ENCODE results near the gene RBX1.

RBX1 gene

DNA sequence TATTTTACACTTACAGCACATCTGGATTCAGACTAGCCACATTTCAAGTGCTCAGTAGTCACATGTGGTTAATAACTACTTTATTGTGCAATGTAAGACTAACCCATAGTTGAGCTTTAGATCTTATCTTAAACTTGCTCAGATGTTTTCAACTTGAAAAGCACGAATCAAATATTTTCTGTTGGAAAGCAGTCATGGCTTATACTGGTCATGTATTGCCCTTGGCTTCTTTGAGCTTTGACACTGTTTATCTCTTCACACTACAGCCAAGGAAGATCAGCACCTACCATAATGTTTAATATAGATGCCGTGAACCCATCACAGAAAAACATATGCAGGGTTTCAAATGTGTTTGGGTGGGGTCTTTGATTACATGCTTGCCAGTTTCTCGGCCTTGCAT, 4.4 kb downstream of the RBX1 start:
- Histone ChIP-seq H3K36me3 (ENCODE audit: insufficient read depth, low read length) (peaks cover 4% of the 10 kb centered on the region; the same call in 1 of the 2 replicates), H3K4me1 (ENCODE audit: insufficient read depth, low read length) (no peaks in the 10 kb centered on the region; the same call in 1 of the 2 replicates), H3K9ac (ENCODE audit: low read depth, low read length) (no peak overlapping the region)

DNA sequence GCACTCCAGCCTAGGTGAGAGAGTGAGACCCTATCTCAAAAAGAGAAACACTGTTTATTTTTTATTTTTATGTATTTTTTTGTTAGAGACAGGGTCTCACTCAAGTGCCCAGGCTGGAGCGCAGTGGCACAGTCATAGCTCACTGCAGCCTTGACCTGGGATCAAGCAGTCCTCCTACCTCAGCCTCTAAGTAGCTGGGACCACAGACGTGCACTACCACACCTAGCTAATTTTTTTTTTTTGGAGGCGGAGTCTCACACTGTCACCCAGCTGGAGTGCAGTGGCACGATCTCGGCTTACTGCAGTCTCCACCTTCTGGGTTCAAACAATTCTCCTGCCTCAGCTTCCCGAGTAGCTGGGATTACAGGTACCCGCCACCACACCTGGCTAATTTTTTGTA, 6.4 kb downstream of the RBX1 start:
- Histone ChIP-seq H3K36me3 (ENCODE audit: insufficient read depth, low read length) (peaks cover 4% of the 10 kb centered on the region; the same call in 1 of the 2 replicates), H3K9ac (ENCODE audit: low read depth, low read length) (no peak overlapping the region), H3K4me1 (ENCODE audit: insufficient read depth, low read length) (no peaks in the 10 kb centered on the region; the same call in 1 of the 2 replicates), H3K9me3 (ENCODE audit: control insufficient read depth, insufficient read depth, low read length) (no peaks in the 10 kb centered on the region)

More for the DNA sequence above, 4.4 kb downstream of the RBX1 start:
- no peaks in the 10 kb centered on the region for H3K9me3 ChIP-seq (ENCODE audit: control insufficient read depth, insufficient read depth, low read length)

DNA sequence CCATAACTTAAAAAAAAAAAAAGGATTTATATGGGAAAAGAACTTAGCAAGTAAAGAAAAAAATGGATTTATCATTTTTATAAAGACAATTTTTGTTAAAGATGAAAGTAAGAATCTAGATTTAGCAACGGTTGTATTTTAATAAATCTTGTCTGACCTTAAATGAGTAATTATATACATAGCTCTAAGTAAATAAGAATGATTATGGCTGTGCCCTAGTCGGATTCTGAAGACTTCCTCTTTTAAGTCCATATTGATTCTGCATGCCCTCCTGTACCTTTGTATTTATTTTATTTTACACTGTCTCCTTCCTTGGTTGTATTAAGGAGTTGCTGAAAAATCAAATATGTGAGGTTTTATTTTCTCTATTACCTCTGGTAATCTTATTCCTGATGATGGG, 7.1 kb downstream of the RBX1 start:
- H3K36me3 ChIP-seq (ENCODE audit: insufficient read depth, low read length): peaks cover 4% of the 10 kb centered on the region; the same call in 1 of the 2 replicates
- H3K4me1 ChIP-seq (ENCODE audit: insufficient read depth, low read length): no peaks in the 10 kb centered on the region
- no peak overlapping the region for H3K9ac ChIP-seq (ENCODE audit: low read depth, low read length)
- H3K9me3 ChIP-seq (ENCODE audit: control insufficient read depth, insufficient read depth, low read length): no peaks in the 10 kb centered on the region

DNA sequence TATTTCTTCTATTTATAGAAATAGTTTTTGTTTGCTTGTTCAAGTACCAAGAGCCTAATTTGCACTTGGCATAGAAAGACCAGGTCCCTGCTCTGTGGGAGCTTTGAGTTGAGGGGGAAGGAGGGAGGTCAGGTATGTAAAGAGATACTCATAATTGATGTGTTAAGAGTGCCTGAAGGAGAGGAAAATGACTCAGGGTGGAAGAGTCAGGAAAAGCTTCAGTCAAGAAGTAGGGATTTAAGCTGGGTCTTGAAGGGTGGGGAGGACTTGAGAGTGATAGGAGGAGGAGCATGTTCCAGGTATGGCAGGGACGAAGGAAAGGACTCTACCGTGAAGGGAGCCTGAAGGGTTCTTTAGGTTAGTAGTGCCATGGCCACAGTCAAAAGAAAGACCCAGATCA, 9.0 kb downstream of the RBX1 start:
- H3K36me3 ChIP-seq (ENCODE audit: insufficient read depth, low read length): peaks cover 9% of the 10 kb centered on the region; the same call in 1 of the 2 replicates
- H3K9me3 ChIP-seq (ENCODE audit: control insufficient read depth, insufficient read depth, low read length): no peaks in the 10 kb centered on the region
- H3K4me1 ChIP-seq (ENCODE audit: insufficient read depth, low read length): no peaks in the 10 kb centered on the region
- no peak overlapping the region for H3K9ac ChIP-seq (ENCODE audit: low read depth, low read length)

DNA sequence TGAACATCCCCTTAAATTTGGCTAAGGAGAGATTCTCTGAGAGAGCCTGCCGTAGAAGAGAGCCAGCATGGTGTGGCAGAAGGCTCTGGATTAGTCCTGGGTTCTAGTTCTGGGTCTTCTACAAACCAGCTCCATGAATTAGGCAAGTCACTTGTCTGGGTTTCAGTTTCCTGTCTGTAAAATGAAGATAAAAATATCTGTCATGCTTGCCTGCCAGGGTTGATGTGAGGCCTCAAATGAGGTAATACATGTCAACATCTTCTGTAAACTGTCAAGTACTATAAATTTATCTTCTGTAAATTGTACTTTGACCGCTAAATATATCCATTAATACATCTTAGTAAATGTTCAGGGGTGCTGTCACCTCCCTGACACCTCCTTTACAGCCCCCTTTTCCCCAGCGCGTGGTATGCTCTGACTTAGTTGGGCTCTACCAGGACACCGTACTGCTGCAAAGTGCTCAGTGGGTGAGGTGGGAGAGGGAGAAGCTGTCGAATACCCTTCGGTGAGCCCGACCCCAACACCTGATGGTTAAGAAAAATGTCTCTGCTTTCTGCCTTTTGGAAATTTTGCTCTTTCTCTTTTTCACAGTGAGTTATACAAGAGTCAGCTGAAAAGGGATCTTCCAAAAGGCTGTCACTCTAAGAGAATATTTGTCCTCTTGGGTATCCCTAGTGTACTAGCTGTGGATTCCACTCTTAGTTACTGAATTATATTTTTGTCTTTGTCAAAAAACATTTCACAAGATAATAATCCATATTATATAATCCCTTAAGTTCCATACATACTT, 15.0 kb downstream of the RBX1 start:
- peaks cover 11% of the 10 kb centered on the region; the same call in 1 of the 2 replicates for H3K36me3 ChIP-seq (ENCODE audit: insufficient read depth, low read length)

DNA sequence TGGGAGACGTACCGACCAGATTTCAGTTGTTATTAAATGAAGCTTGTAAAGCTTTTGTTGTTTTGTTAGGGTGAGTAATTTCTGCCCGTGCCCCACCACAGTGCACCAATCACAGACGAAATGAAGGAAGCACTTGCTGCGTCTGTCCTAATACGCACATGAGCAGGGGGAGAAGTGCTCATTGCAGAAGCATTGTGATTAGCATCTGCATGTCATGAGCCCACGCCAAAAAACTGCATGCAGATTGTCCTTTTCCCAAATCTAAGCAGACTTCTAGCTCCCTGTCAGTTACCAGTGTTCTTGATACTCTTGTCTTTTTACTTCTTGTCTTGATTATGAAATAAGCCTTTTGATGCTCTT, 15.5 kb downstream of the RBX1 start:
- peaks cover 11% of the 10 kb centered on the region; the same call in 1 of the 2 replicates for H3K36me3 ChIP-seq (ENCODE audit: insufficient read depth, low read length)
- H3K4me1 ChIP-seq (ENCODE audit: insufficient read depth, low read length): no peaks in the 10 kb centered on the region
- H3K9me3 ChIP-seq (ENCODE audit: control insufficient read depth, insufficient read depth, low read length): no peaks in the 10 kb centered on the region
- no peak overlapping the region for H3K9ac ChIP-seq (ENCODE audit: low read depth, low read length)

More for the DNA sequence above, 15.0 kb downstream of the RBX1 start:
- H3K4me1 ChIP-seq (ENCODE audit: insufficient read depth, low read length): no peaks in the 10 kb centered on the region
- H3K9ac ChIP-seq (ENCODE audit: low read depth, low read length): no peak overlapping the region
- no peaks in the 10 kb centered on the region for H3K9me3 ChIP-seq (ENCODE audit: control insufficient read depth, insufficient read depth, low read length)

DNA sequence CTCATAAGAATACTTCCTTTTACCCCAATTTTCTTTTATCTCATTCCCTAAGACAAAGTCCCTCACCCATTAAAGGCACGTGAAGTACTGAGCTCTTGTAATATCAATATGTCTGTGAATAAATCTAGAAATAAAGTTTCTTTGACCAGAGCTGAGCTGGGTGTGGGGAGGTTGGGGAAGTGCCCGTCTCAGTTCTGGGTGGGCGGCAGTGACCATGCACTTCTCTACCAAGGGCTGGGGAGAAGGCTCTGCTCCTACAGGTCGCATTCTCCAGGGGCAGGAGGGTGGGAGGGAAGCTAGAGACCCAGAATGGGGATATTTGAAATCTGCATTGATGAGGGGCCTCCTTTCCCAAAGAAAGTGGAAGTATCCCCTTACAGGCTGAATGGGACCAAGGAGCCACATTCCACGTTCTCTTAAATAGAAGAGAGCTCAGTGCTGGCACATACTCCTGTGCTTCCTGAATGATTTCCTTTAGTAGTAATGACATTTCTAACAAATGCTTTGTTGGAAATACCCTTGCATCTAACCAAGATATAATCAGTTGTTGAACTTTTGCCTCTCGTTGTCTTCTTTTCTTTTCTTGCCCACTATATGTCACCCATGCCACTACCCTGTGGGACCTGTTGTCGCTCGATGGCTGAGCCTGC, 16.1 kb downstream of the RBX1 start:
- Histone ChIP-seq H3K9ac (ENCODE audit: low read depth, low read length) (no peak overlapping the region), H3K9me3 (ENCODE audit: control insufficient read depth, insufficient read depth, low read length) (no peaks in the 10 kb centered on the region), H3K4me1 (ENCODE audit: insufficient read depth, low read length) (no peaks in the 10 kb centered on the region), H3K36me3 (ENCODE audit: insufficient read depth, low read length) (peaks cover 11% of the 10 kb centered on the region; the same call in 1 of the 2 replicates)

DNA sequence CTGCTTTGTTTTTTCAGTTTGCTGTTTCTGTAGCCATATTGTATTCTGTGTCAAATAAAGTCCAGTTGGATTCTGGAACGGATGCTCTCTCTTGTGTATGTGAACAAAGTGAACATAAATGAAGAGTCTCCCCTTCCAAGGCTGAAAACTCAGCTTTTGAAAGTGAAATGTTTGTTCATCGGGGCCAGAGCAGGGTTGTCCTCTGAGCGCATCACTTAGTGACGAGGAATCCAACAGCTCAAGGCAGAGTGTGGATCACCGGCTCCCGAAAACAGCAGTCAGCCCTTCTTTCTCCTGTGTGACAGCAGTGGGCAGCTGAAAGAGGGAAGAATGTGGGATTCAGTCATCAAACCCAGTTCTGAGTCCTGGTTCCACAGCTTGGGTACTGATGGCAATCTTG, 21.4 kb downstream of the RBX1 start:
- H3K9me3 ChIP-seq (ENCODE audit: control insufficient read depth, insufficient read depth, low read length): no peaks in the 10 kb centered on the region
- no peak overlapping the region for H3K9ac ChIP-seq (ENCODE audit: low read depth, low read length)
- H3K4me1 ChIP-seq (ENCODE audit: insufficient read depth, low read length): no peaks in the 10 kb centered on the region
- peaks cover 9% of the 10 kb centered on the region; the same call in 1 of the 2 replicates for H3K36me3 ChIP-seq (ENCODE audit: insufficient read depth, low read length)

DNA sequence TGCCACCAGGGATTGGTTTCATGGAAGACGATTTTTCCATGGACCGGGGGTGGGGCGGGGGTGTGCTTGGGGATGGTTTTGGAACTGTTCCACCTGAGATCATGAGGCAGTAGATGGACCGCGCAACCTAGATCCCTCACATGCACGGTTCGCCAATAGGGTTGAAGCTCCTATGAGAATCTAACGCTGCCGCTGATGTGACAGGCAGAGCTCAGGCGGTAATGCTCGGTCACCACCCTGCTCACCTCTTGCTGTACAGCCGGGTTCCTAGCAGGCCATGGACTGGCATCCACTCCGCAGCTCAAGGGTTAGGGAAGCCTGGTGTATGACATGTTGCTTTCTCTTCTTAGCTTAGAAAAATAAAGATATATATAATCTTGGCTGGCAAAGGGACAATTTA, 22.0 kb downstream of the RBX1 start:
- Histone ChIP-seq H3K36me3 (ENCODE audit: insufficient read depth, low read length) (peaks cover 4% of the 10 kb centered on the region; the same call in 1 of the 2 replicates), H3K4me1 (ENCODE audit: insufficient read depth, low read length) (no peaks in the 10 kb centered on the region), H3K9ac (ENCODE audit: low read depth, low read length) (no peak overlapping the region), H3K9me3 (ENCODE audit: control insufficient read depth, insufficient read depth, low read length) (no peaks in the 10 kb centered on the region)

DNA sequence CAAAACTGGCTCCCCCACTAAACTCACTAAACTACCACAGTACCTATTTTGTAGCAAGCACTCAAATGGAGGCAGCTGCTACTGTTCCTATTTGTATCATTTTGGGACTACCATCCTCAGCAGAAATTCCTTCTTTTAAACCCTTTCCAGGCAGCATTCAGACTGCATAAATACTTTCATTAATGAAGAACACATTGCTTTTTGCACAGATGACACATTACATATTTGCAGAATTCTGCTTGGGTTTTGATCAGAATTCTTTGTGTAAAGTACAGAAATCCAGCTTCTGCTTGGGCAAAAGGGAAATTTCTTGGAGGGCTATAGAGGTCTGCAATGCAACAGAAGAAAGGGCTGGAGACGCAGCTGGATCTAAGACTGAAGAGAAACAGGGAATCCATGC, 24.2 kb downstream of the RBX1 start:
- no peak overlapping the region for H3K9ac ChIP-seq (ENCODE audit: low read depth, low read length)
- no peaks in the 10 kb centered on the region for H3K4me1 ChIP-seq (ENCODE audit: insufficient read depth, low read length)
- H3K36me3 ChIP-seq (ENCODE audit: insufficient read depth, low read length): peaks cover 2% of the 10 kb centered on the region; the same call in 1 of the 2 replicates
- no peaks in the 10 kb centered on the region for H3K9me3 ChIP-seq (ENCODE audit: control insufficient read depth, insufficient read depth, low read length)

DNA sequence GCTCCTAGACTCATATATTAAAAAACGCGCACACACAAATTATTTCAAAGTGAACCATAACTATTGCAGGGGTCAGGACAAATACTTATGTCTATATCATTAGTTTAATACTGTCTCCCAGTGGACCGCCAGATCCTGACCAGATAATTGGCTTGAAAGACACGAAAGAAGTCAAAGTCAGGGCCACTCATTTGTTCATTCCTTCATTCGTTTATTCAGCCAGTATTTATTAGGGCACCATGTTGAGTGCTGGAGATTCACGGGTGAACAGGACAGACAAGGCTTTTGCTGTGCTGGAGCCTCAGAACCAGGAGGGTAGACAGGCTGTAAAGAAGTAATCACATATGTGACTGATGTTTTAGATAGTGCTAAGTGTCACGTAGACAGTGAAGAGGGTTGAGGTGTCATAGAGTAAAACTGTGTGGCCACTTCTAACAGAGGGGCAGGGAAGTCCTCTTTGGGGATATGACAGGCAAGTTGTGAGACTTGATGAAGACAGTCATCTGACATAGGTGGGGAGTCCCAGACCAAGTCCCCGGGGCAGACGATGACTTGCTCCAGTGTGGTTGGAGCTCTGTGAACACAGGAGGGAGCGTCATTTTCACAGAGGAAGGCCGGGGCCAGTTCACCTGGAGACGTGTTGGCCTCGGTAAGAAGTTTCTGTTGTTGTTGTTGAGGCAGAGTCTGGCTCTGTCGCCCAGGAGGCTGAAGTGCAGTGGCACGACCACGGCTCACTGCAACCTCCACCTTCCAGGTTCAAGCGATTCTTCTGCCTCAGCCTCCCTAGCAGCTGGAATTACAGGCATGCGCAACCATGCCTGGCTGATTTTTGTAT, 25.9 kb downstream of the RBX1 start:
- no peaks in the 10 kb centered on the region for H3K4me1 ChIP-seq (ENCODE audit: insufficient read depth, low read length)
- no peaks in the 10 kb centered on the region for H3K9me3 ChIP-seq (ENCODE audit: control insufficient read depth, insufficient read depth, low read length)
- H3K36me3 ChIP-seq (ENCODE audit: insufficient read depth, low read length): peaks cover 2% of the 10 kb centered on the region; the same call in 1 of the 2 replicates
- H3K9ac ChIP-seq (ENCODE audit: low read depth, low read length): no peak overlapping the region

DNA sequence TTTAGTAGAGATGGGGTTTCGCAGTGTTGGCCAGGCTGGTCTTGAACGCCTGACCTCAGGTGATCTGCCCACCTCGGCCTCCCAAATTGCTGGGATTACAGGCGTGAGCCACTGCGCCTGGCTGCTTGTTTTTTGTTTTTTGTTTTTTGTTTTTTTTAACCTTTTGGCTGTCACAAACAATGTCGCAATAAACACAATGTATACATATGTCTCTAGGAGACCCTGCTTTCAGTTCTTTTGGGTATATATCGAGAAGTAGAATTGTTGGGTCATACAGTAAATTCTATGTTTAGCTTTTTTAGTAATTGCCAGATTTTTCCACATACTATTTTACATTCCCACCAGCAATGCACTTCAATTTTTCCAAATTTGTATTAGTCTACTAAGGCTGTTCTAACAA, 28.0 kb downstream of the RBX1 start:
- no peaks in the 10 kb centered on the region for H3K9me3 ChIP-seq (ENCODE audit: control insufficient read depth, insufficient read depth, low read length)
- H3K9ac ChIP-seq (ENCODE audit: low read depth, low read length): no peak overlapping the region
- no peaks in the 10 kb centered on the region for H3K4me1 ChIP-seq (ENCODE audit: insufficient read depth, low read length)
- no peaks in the 10 kb centered on the region for H3K36me3 ChIP-seq (ENCODE audit: insufficient read depth, low read length)

DNA sequence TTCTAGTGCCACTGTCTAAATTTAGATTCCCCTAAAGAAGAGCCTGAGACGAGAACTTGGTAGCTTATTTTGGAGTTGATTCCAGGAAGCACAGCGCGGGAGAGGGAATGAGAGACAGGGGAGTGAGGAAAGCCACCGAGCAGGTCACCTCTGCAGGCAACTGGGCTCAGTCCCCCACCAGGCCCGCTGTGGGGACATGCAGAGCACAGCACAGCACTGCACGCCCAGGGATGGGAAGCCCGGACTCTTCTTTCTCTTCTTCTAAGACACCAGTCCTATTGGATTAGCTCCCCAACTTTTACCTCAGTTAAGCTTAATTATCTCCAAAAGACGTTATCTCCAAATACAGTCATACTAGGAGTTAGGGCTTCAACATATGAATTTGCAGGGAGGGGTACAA, 28.7 kb downstream of the RBX1 start:
- no peaks in the 10 kb centered on the region for H3K4me1 ChIP-seq (ENCODE audit: insufficient read depth, low read length)
- H3K36me3 ChIP-seq (ENCODE audit: insufficient read depth, low read length): no peaks in the 10 kb centered on the region
- H3K9ac ChIP-seq (ENCODE audit: low read depth, low read length): no peak overlapping the region
- no peaks in the 10 kb centered on the region for H3K9me3 ChIP-seq (ENCODE audit: control insufficient read depth, insufficient read depth, low read length)
